Islet of Langerhans (tissue), 1 donor: ENCODE data around the gene DUSP3.

ENCODE experiments used
- FAIRE-seq: peaks from one replicate; lab custom pipeline; 2011; peaks lifted over from hg19 to GRCh38; lab: Jason Lieb, UNC

DUSP3 gene

GRCh38 chr17:43778337-43779144 is at the start of gene DUSP3:
Gene DUSP3 (minus strand): TSS chr17:43778977. CDS start chr17:43778924, 53 bp downstream.
- peak; percentile 21 for FAIRE-seq

GRCh38 chr17:43827596-43827995 is 48.8 kb upstream of the DUSP3 start:
- no peak for FAIRE-seq

DNA sequence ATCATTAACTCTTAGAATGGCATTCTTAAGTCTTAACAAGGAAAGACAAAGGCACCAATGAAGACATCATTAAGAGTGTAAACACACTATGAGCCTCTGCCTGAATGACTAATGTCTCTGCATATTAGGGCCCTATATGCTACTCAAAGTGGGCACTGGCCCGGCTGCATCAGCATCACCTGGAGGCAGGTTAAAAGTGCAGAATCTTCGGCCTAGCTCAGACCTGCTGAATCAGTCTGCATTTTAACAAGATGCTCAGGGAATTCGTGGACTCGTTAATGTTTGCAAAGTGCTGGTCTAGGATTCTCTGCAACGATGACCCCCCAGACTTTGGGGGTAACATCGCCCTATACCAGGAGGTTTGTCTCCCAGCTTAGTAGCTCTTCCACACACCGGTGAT is 47.4 kb upstream of the DUSP3 start:
- no peak for FAIRE-seq

GRCh38 chr17:43825567-43825966 is 46.8 kb upstream of the DUSP3 start:
- no peak for FAIRE-seq

DNA sequence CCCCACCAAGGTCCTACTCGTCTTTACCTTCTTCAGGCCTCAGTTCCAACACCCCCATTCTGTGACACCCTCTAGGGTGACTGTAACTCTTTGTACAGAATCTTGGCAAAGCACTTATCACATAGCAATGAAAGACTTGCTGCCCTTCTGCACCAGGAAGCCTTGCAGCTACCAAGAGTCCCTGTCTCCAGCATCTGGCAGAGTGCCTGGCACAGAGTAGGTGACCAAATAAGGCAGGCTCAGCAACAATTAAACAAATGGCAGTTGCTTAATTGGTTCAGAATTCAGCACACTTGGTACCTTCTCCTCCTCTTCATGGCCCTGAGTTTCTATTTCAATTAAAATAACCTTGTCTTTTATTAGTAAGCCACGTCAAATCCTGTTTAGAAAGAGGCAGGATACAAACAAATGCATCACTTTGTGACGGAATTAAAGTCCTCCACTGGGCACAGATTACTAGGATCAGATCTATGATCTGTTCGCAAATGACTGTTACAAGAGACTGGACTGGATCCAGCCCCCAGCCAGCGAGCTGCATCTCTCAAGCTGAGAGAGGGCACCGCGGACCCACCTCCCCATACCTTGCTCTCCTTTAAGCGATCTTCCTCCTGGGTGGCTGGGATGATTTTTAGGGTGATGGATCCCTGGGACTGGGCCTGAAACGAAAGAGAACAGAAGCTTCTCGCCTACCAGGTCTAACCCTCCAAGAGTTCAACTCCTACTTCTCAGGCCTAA is 44.7 kb upstream of the DUSP3 start:
- no peak for FAIRE-seq

DNA sequence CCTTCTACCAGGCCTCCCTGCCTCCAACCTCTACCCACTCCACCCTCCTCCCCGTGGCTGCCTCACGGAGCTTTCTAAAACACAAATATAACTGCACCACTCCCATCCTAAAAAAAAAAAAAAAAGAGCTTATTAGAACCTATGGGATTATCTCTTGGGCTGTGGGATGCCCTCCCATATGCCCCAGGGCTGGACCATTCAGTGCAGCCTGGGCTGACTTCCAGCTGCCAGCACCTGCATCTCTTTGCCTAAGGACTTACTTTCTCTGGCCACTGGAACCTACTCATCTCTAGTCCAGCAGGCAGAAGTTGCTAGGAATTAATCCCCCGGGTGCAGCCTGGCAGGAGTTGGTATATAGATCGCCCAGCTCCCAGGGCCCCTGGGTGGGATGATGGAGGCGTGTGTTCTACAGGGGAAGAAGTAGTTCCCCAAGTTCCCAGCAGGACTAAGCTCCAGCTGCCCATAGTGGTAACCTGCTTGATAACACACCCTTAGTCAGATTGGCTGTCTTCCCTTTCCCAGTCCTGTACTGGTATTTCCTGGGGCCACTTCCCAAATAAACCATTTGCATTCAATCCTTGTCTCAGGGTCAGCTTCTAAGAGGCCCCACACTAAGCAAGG is 43.9 kb upstream of the DUSP3 start:
- no peak for FAIRE-seq

GRCh38 chr17:43820759-43821158 is 42.0 kb upstream of the DUSP3 start:
- FAIRE-seq, result no peak

GRCh38 chr17:43818966-43819365 is 40.2 kb upstream of the DUSP3 start:
- no peak for FAIRE-seq

GRCh38 chr17:43817826-43818225 is 39.0 kb upstream of the DUSP3 start:
- FAIRE-seq, result no peak

GRCh38 chr17:43816336-43817320 is 37.9 kb upstream of the DUSP3 start:
- no peak for FAIRE-seq

DNA sequence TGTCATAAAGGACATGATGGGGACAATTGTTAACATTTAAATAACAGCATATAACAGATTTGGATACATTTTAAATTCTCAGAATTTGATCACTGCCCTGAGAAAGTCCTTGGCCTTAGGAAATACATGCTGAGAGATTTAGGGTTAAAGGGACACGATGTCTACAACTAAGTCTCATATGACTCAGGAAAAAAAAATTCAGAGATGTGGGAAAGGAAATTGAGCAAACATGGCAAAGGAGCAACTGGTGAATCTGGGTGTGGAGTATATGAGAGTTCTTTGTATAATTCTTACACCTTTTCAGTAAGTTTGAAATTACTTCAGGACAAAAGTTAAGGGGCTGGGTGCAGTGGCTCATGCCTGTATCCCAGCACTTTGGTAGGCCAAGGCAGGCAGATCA is 35.9 kb upstream of the DUSP3 start:
- no peak for FAIRE-seq

GRCh38 chr17:43814026-43814425 is 35.2 kb upstream of the DUSP3 start:
- no peak for FAIRE-seq

DNA sequence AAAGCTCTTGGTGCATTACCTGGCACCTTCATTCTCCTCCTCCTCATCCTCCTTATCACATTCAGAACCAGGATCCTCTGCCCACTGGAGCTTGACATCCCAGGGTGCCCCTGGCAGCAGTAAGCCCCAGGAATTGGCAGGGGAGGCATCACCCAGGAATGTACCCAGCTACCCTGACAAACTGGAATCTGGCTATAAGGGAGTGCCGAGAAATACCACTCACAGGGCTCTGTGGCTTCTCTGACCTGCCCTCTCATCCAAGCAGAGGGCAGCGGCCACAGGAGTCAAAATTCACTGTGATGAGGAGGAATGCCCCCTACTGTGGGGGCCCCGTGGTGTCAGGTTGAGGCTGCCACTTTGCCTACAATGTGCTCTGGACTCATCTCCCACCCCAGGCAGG is 34.6 kb upstream of the DUSP3 start:
- FAIRE-seq, result no peak

DNA sequence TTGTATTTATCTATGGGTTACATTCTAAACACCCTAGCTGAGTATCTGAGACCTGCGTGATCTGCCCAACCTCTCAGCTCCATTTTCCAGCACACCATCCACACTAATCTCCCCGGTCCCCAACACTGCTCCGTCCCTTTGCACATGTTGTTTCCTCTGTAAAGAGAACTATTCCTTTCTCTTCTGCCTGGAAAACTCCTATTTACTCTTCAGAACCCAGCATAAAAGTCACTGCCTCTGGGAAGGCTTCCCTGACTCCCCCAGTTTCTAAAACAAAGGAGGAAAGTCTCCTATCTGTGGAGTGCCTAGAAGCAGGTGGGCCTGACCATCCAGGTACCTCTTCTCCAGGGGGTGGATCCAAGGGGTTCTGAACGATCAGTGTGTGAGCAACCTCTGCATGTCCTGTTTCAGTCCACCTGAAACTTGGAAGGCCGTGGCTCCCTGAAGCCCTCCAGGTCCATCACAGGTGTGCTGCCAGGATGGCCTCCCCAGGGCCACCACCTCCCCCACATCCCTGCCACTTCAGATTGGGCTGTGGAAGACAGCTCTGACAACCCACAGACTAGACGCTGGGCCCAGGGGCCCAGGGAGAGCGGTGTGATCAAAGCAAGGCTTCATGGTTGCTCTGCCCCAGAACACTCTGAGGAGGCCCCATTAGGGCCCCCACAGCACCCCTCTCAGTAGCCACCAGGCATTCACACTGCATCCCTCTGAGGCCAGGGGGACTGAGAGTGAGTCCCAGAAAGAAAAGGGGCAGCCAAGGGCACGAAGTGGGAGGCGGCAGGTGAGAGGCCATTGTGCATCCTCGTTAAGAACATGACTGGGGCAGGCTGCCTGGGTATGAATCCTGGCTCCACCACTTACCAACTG is 33.9 kb upstream of the DUSP3 start:
- FAIRE-seq, result no peak

- no peak for FAIRE-seq
Observed at GRCh38 chr17:43810823-43811222, 32.0 kb upstream of the DUSP3 start.

DNA sequence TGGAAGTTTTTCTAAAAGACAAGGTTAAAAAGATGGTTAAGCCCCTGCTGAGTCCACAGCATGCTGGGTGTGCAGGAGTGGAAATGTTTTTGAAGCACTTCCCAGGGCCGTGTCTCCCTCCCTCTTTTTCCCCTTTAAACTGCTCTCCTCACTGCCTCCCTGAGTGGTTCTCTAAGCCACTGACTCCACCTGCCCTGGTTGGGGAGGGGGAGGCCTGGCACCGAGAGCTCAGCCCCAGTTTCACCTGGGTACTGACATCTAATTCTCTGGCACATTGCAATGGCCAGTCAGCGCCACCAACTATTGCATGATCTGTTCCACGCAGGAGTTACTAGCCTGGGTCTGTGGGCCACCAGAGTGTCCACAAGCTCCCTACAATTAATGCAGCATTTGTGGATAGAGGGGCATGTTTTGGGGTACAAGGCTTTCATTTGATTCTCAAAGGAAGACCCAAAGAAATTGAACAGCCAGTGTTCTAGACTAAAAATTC is 31.5 kb upstream of the DUSP3 start:
- no peak for FAIRE-seq

DNA sequence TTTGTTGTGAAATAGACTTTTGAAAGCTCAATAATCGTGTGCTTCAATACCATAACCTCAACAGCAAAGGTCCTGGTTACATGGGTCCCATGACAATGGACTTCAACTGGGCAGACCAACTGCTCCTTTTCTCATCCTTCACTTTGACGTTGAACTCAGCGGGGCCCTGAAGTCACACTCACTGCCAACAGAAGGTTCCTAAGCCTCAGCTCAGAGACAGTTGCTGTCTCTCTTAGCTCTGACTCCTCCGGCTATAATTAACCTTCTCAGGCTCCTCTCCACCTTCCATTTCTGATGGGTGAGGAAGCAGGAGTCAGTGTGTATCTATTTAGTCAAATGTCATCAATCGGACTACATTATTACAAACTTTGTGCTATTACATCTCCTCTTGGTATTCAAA is 30.3 kb upstream of the DUSP3 start:
- FAIRE-seq, result no peak

DNA sequence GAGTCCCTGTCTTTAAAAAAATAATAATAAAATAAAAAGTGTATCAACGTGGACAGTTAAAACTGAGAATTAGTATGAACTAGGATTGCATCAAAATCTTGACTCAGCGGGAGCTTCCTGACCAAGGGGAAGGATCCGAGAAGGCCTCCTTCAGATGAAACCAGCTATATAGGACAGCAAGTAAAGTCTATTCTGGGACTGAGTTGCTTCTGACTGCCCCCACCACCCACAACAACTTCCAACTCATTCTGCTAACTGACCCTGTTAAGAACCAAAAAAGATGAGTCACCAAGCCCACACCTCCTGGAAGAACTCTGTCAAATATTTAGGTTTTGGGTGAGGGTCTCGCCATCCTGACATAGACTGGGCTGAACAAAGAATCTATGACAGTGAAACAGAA is 29.3 kb upstream of the DUSP3 start:
- no peak for FAIRE-seq

- FAIRE-seq, result no peak
Observed at GRCh38 chr17:43805117-43805516, 26.3 kb upstream of the DUSP3 start.

DNA sequence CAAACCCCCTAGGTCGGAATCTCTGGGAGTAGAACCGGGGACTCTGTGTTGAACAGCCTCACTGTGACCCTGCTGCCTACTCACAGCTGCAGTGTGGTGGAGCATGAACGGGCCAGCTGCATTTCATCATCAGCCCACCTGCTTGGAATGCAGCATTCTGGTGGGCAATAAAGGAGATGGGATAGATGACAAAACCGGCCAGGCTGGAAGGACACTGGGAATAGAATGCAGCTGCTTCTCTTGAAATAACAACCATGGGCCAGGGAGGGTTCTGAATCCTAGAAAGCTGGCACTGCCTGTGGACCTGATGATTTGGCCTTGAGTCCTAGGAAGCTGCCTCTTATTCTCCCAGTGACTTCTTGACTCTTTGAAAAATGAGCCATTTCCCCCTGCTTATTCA is 25.0 kb upstream of the DUSP3 start:
- no peak for FAIRE-seq

DNA sequence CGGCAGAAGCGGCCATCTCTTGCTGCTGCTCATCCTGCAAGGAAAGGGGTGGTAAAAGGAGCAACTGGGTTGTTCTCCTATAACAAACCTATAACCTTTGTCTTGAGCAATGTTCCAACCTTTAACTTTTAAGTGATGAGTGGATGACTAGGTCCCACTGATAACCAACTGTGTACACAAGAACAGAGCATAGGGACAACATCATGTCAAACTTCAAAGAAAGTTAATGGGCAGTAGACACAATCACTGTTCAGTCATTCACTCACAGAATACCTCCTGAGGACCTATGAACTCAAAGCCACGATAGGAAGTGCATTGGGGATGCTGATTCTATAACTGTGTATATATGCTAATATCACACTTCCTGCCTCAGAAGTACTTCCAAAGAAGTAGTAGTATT is 23.1 kb upstream of the DUSP3 start:
- FAIRE-seq, result no peak
